ENCODE data around the gene OR2G2. TPM values are rescaled to one million over a fixed set of nuclear protein-coding genes. Genes with fewer than 3 reads are reported as not detected.

Gene OR2G2
- polyA plus RNA-seq, 1 of the 3 experiments (the other 2 are of a cell fraction) = not detected

- no peaks in the 10 kb centered on the region for H3K79me2 ChIP-seq (ENCODE audit: insufficient read depth)
- POLR2A ChIA-PET = no interaction called here
- CTCF ChIA-PET = no interaction called here
- no peaks in the 10 kb centered on the region for H3K9me3 ChIP-seq
- peak overlapping the region; percentile 60; the same call in 1 of the 2 replicates for H3K4me2 ChIP-seq
- no peak overlapping the region for H3K9ac ChIP-seq
- WGBS (ENCODE audit: low lambda C conversion rate) = 15% methylated on average over 6 of the region's 6 CpGs
- H3K4me3 ChIP-seq (ENCODE audit: low read depth in 2 of 2, low read length in 1 of 2) = no peak overlapping the region
- H3F3A ChIP-seq (replicated peaks; ENCODE audit: insufficient read depth) = no peaks in the 10 kb centered on the region
- H3K27me3 ChIP-seq (ENCODE audit: insufficient read depth) = no peaks in the 10 kb centered on the region; the same call in 1 of the 2 replicates
- H2AFZ ChIP-seq (ENCODE audit: low read depth) = 0 out of 2 replicates have a peak overlapping the region, but pooled peaks have one; percentile 56
- no peaks in the 10 kb centered on the region for H3K4me1 ChIP-seq (ENCODE audit: control insufficient read depth in 1 of 2, insufficient read depth in 2 of 2, low read depth in 1 of 2, low read length in 1 of 2)
- TF ChIP-seq MAX (IDR thresholded peaks at IDR 0.05; ENCODE audit: low read depth) = no peak
- no peak for TF ChIP-seq NFIC (IDR thresholded peaks at IDR 0.05; ENCODE audit: borderline replicate concordance)
- TF ChIP-seq GATA2 (CRISPR knock-in tag; IDR thresholded peaks at IDR 0.05) = no peak
- TF ChIP-seq RCOR1 (IDR thresholded peaks at IDR 0.05; ENCODE audit: low read length) = no peak
- no peak for TF ChIP-seq RAD21 (IDR thresholded peaks at IDR 0.05; ENCODE audit: low read length)
- TF ChIP-seq FOXJ3 (CRISPR knock-in tag; IDR thresholded peaks at IDR 0.05) = no peak
- no peak for TF ChIP-seq FOXM1 (IDR thresholded peaks at IDR 0.05; ENCODE audit: low read depth)
- no peak for TF ChIP-seq RXRA (IDR thresholded peaks at IDR 0.05; ENCODE audit: borderline replicate concordance, low read depth)
- TF ChIP-seq, protein P1, sequence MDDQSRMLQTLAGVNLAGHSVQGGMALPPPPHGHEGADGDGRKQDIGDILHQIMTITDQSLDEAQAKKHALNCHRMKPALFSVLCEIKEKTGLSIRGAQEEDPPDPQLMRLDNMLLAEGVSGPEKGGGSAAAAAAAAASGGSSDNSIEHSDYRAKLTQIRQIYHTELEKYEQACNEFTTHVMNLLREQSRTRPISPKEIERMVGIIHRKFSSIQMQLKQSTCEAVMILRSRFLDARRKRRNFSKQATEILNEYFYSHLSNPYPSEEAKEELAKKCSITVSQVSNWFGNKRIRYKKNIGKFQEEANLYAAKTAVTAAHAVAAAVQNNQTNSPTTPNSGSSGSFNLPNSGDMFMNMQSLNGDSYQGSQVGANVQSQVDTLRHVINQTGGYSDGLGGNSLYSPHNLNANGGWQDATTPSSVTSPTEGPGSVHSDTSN (IDR thresholded peaks at IDR 0.05) = no peak
- TF ChIP-seq, protein P2, sequence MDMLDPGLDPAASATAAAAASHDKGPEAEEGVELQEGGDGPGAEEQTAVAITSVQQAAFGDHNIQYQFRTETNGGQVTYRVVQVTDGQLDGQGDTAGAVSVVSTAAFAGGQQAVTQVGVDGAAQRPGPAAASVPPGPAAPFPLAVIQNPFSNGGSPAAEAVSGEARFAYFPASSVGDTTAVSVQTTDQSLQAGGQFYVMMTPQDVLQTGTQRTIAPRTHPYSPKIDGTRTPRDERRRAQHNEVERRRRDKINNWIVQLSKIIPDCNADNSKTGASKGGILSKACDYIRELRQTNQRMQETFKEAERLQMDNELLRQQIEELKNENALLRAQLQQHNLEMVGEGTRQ (IDR thresholded peaks at IDR 0.05; ENCODE audit: borderline replicate concordance, low read depth, low read length) = no peak
- no peak for TF ChIP-seq SIN3A (IDR thresholded peaks at IDR 0.05; ENCODE audit: borderline replicate concordance, low read depth, low read length)
- H3K27ac ChIP-seq (ENCODE audit: low read depth in 2 of 2, low read length in 1 of 2) = no peak overlapping the region
- H3K9me2 ChIP-seq = no peaks in the 10 kb centered on the region
- no peak for DNase-seq
- H4K20me1 ChIP-seq (ENCODE audit: insufficient read depth) = no peaks in the 10 kb centered on the region
- no peaks in the 10 kb centered on the region for H3K36me3 ChIP-seq (replicated peaks in 1 of 2; ENCODE audit: control insufficient read depth in 1 of 2, insufficient read depth in 2 of 2, low read length in 1 of 2)
These were observed 50.6 kb downstream of the OR2G2 start for GRCh38 chr1:247638781-247639180.

Small RNA genes lying within 50 kb of the gene (small RNA-seq; reads per million reads assigned to genes)
- 0 reads per million in 7 experiments for gene RF00026

Other genes with a start within 250 kb of the OR2G2 start
- gene NLRP3, start 172.2 kb upstream of the OR2G2 start, polyA plus RNA-seq (2012; rRNA removed) = 0.62 and 0.87 TPM in 2 replicates
- not detected in 2 replicates for gene OR2B11, start 130.3 kb upstream of the OR2G2 start, polyA plus RNA-seq (2012; rRNA removed)
- not detected in 2 replicates for gene OR2C3, start 51.9 kb upstream of the OR2G2 start, polyA plus RNA-seq (2012; rRNA removed)
- gene GCSAML, start 39.2 kb upstream of the OR2G2 start, polyA plus RNA-seq (2012; rRNA removed) = not detected in 2 replicates
- gene OR2G3, start 17.2 kb downstream of the OR2G2 start, polyA plus RNA-seq (2012; rRNA removed) = not detected in 2 replicates
- gene OR13G1, start 91.4 kb downstream of the OR2G2 start, polyA plus RNA-seq (2012; rRNA removed) = not detected in 2 replicates
- gene OR6F1, start 128.3 kb downstream of the OR2G2 start, polyA plus RNA-seq (2012; rRNA removed) = not detected in 2 replicates
- not detected in 2 replicates for gene OR14K1, start 150.3 kb downstream of the OR2G2 start, polyA plus RNA-seq (2012; rRNA removed)
- not detected in 2 replicates for gene OR14A2, start 159.8 kb downstream of the OR2G2 start, polyA plus RNA-seq (2012; rRNA removed)
- not detected in 2 replicates for gene OR1C1, start 172.2 kb downstream of the OR2G2 start, polyA plus RNA-seq (2012; rRNA removed)
- gene OR14A16, start 235.8 kb downstream of the OR2G2 start, polyA plus RNA-seq (2012; rRNA removed) = not detected in 2 replicates

Data from SK-N-SH (cell line).